H7 (cell line): ENCODE results near the gene FSTL4. TPM values are rescaled to one million over a fixed set of nuclear protein-coding genes. Genes with fewer than 3 reads are reported as not detected.

ENCODE experiments used
- DNase-seq: peaks from one replicate; pipeline ENCODE4 v3.0.0; 2012
- H3K27me3 ChIP-seq: 2 replicates; pipeline ENCODE4 v1.6.0; 2011; ENCODE audit warnings: mild to moderate bottlenecking, low read length; ENCODE audit not compliant: control insufficient read depth, insufficient read depth
- H3K36me3 ChIP-seq: replicated peaks from 2 replicates; pipeline ENCODE4 v1.5.1; 2011; ENCODE audit warnings: low read length; ENCODE audit not compliant: control insufficient read depth, insufficient read depth
- H3K4me3 ChIP-seq: 2 replicates; pipeline ENCODE4 v1.5.1; 2011; ENCODE audit warnings: low read depth, mild to moderate bottlenecking, control low read depth, low read length, moderate library complexity; ENCODE audit not compliant: insufficient read depth
- total RNA-seq: library from RNA; depleted of rRNA; stranded (reverse); fragments of >200 nt; shearing (Covaris generic); gene quantifications from 2 replicates; pipeline ENCODE4 v1.2.3, GENCODE V29; 2014

The FSTL4 gene
- total RNA-seq, 1 experiment from 2014 or later: 2.4 TPM

DNA sequence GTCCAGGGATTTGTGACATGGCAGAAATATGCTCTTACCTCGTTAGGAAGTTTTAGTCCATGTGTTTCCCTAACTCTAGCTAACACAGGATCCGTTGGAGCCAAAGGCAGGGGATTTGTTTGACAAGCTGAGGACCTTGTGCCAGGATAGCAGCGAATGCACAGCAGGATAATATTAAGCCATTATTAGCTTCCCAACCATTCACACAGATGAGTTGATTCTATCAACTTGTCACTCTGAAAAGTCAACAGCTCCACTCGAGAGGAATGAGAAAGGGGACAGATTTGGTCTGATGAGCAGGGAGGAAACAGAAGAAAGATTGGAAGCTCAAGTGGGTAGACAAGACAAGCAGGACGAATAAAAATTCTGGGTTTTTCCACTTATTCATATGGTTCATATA is 106.2 kb downstream of the FSTL4 start:
- Histone ChIP-seq H3K27me3 (no peaks in the 10 kb centered on the region), H3K36me3 (no peaks in the 10 kb centered on the region), H3K4me3 (no peak overlapping the region)
- DNase-seq: no peak

DNA sequence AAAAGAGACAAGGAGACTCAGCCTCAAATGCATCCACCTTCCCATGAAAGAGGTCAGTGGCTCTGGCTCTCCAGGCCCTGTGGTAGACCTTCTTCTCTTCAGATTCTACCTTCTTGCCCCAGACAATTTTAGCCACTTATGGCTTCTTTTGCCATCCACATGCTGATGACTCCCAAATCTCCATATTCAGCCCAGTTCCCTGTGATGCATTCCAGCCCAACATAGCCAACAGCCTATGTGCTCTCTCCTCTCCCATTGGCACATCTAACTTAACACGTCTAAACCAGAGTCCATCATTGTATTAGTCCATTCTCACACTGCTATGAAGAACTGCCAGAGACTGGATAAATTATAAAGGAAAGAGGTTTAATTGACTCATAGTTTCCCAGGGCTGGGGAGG is 108.8 kb downstream of the FSTL4 start:
- Histone ChIP-seq H3K27me3 (no peaks in the 10 kb centered on the region; the same call in 1 of the 2 replicates), H3K36me3 (no peaks in the 10 kb centered on the region), H3K4me3 (no peak overlapping the region)
- DNase-seq: no peak

DNA sequence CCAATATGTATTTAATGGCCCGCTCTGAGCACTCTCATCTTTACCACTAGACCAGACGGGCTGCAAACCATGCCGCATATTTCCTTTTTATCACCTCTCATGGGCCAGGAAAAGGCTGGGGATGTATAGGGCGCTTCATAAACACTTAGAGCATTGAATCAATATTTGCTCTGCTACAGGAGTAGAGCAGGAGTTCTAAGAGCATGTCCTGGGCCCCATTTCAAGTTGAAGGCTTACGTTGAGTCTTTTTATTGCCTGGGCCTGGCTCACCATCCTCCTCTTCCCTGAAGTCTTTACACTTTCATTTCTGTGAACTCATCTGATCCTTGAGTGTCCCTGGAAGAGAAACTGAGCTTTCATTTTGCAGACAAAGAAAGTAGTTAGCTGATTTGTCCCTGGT is 112.4 kb downstream of the FSTL4 start:
- DNase-seq: no peak
- no peak overlapping the region for H3K4me3 ChIP-seq
- no peaks in the 10 kb centered on the region; the same call in 1 of the 2 replicates for H3K27me3 ChIP-seq
- no peaks in the 10 kb centered on the region for H3K36me3 ChIP-seq

- DNase-seq: no peak
- H3K36me3 ChIP-seq: no peaks in the 10 kb centered on the region
- no peak overlapping the region for H3K4me3 ChIP-seq
- no peaks in the 10 kb centered on the region; the same call in 1 of the 2 replicates for H3K27me3 ChIP-seq
Measured at GRCh38 chr5:133497608-133498348, 114.6 kb downstream of the FSTL4 start.

DNA sequence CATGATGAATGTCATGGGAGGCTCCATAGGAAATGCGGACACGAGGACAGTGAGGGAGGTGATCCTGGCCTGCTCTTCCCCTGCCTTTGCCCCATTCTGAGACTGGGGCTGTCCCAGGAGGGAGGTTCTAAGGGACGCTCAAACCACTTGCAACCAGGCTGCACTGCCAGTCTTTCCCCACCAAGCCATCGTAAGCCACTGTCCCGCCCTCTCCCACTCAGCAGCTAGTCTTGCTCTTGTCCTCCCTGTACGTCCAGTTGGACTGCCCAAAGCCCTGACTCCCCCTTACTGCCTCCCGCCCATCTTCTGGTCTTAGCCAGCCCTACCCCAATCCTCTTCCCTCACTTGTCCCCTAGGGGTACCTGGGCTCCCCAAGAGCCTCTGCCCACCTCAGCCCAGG is 115.7 kb downstream of the FSTL4 start:
- DNase-seq: no peak
- H3K4me3 ChIP-seq: no peak overlapping the region
- H3K36me3 ChIP-seq: no peaks in the 10 kb centered on the region
- H3K27me3 ChIP-seq: no peaks in the 10 kb centered on the region; the same call in 1 of the 2 replicates

DNA sequence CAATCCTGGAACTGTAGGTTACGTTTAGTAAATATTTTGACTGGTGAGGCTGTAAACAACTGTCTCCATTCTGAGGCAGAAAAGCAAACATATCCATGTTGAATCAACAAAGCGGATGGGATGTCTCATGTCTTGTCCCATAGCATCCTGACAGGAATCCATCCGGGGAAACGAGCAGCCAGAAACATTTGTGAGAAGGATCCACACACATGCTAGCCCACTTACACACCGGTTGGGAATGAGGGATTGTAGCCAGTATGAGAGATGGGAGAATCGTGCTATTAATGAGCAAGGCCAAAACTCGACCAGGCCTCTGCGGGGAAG is 117.5 kb downstream of the FSTL4 start:
- no peaks in the 10 kb centered on the region for H3K36me3 ChIP-seq
- no peak overlapping the region for H3K4me3 ChIP-seq
- DNase-seq: no peak
- no peaks in the 10 kb centered on the region; the same call in 1 of the 2 replicates for H3K27me3 ChIP-seq

DNA sequence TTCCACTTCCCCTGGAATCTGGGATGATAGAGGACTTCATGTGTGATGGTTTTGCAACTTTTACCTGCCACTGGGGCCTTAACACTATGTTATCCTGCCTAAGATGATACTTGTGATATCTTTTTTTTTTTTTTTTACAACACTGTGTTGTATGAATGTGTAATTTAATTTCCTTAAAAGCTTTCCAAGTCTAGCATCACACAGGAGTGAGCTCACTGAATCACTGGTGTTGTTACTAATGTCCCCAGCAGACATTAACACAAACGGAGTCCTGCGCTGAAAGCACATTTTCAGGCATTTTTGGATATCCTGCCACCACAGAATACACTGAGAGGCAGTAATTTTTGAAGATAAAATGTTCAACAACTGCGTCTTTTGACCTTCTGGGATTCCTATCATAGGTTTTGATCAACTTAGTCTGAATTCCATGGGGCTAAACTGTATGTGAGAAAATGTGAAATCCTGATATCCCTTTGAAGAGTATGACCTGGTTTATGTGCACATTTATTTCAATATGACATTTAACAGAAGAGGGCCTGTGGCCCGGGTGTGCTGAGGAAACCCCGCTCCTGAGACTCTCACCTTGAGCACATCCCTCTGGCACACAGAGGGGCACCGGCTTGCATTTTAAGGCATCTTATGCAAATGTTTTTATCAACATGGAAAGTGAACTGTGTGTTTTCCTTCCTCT is 118.0 kb downstream of the FSTL4 start:
- H3K36me3 ChIP-seq: no peaks in the 10 kb centered on the region
- no peak for DNase-seq
- H3K4me3 ChIP-seq: no peak overlapping the region
- H3K27me3 ChIP-seq: no peaks in the 10 kb centered on the region

GRCh38 chr5:133489632-133490031 is 122.7 kb downstream of the FSTL4 start:
- Histone ChIP-seq H3K27me3 (no peaks in the 10 kb centered on the region), H3K36me3 (no peaks in the 10 kb centered on the region), H3K4me3 (no peak overlapping the region)
- DNase-seq: no peak

- no peak overlapping the region for H3K4me3 ChIP-seq
- H3K36me3 ChIP-seq: no peaks in the 10 kb centered on the region
- no peaks in the 10 kb centered on the region for H3K27me3 ChIP-seq
- DNase-seq: no peak
Measured at GRCh38 chr5:133487093-133487492, 125.2 kb downstream of the FSTL4 start.

DNA sequence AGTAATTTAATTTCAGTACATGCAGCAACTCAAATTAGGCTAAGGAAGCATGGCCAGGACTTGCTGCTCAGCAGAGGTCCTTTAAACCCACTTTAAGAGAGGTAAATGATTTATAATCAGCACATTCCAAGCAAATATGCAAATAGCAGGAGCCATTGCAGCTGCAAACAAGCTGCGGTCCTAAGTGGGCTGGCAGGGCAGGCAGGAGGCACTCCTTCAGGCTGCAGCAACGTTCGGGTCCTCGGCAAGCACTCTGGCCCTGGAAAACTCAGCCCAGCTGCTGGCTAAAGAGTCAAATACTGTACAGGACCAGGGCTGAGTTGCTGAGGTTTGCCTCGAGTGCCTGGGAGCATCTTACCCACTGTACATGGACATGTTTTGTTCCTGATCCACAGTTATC is 126.9 kb downstream of the FSTL4 start:
- Histone ChIP-seq H3K36me3 (no peaks in the 10 kb centered on the region), H3K4me3 (no peak overlapping the region), H3K27me3 (no peaks in the 10 kb centered on the region)
- DNase-seq: no peak

GRCh38 chr5:133483406-133484090 is 128.8 kb downstream of the FSTL4 start:
- Histone ChIP-seq H3K36me3 (no peaks in the 10 kb centered on the region), H3K4me3 (no peak overlapping the region), H3K27me3 (no peaks in the 10 kb centered on the region)
- no peak for DNase-seq

DNA sequence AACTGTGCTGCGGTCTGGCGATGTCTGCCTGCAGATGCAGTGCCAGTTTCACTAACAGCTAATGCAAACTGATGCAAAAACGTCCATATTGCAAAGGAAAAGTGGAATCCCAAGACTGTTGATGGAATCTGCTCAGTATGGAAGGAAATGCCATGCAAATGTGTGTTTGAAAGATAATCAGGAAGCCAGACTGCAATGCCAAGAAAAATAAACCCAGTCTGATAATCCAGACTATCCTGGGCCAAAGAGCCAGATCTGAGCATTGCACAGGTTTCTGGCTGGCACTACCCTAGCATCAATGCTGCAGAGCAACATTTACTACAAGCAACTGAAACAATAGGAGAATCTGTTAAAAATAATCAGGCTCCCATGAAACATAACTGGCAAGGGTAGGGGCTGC is 130.3 kb downstream of the FSTL4 start:
- Histone ChIP-seq H3K27me3 (no peaks in the 10 kb centered on the region), H3K4me3 (no peak overlapping the region), H3K36me3 (no peaks in the 10 kb centered on the region)
- no peak for DNase-seq

GRCh38 chr5:133480866-133481265 is 131.5 kb downstream of the FSTL4 start:
- H3K36me3 ChIP-seq: no peaks in the 10 kb centered on the region
- H3K4me3 ChIP-seq: no peak overlapping the region
- H3K27me3 ChIP-seq: no peaks in the 10 kb centered on the region
- DNase-seq: no peak

- DNase-seq: no peak
- no peaks in the 10 kb centered on the region for H3K36me3 ChIP-seq
- H3K4me3 ChIP-seq: no peak overlapping the region
- H3K27me3 ChIP-seq: no peaks in the 10 kb centered on the region
Measured at GRCh38 chr5:133480366-133480765, 132.0 kb downstream of the FSTL4 start.
